Measurements from ENCODE around the gene PTPA.

Gene PTPA

DNA sequence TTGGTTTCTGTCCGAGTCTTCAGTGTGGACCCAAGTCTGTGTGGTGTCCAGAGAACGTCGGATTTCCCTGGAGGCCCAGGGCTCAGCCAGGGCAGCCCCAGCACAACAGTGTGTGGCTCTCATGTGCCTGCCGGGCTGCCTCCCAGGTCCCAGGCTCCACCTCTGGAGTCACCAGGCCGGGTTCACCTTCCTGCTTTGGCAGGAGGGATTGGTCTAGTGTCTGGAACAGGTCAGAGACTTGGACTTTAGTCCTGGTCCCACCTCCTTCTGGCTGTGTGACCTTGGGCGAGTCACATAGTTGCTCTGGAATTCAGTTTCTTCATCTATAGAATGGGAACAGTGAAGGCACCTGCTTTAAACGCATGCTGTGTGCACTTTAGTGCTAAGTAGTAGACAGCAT, 27.1 kb upstream of the PTPA start:
- DNase-seq, result no peak

DNA sequence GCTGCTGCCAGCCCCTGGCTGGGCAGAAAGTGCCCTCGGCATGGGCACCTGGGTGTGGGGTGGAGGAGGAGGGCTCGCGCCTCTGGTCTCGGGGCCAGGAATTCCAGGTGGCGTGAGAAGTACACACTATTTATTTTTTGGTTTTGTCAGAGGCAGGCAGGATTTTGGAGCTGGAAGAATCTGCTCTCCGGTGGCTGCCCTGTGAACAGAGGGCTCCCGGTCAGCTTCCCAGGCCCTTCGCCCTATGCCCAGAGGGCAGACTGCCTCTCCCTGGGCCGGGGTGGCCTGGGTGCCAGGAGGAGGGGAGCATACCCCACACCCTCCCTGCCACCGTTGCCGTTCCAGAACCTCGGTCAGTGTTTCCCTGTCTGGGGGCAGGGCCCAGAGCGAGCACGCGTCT, 22.0 kb upstream of the PTPA start:
- no peak for DNase-seq

DNA sequence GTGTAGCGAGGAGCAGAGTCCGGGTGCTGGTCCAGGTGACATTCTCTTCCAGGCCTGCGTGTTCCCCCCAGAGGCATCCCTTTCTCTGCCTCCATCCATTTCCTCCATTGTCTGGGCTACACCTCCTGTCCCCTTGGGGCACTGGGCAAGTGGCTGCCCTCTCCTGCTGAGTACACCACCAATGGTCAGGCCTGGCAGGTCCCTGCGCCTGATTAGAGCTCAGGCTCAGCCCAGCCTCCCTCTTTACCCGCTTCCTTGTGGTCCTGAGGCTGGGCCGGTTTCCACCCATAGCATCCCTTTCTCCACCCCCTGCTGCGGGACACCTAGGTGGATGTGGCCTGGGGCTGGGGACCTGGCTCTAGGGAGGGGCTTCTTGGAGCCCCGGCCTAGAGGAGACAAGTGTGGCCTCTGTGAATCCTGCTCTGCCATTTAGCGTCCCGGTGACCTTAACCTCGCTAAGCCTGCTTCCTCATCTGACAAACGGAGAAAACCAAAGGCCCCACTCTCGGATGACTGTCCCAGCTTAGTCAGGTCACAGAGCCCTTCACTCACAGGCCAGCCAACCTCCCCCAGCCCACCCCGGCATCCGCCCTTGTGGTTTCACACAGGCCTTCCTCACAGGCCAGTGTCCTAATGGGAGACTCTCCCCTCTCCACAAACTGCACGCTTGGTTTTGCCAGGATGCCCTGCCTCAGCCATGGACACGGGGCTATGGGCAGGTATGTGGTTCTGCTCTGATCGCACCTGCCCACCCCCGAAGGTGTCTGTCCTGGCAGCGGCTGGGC, 17.4 kb upstream of the PTPA start:
- DNase-seq, result no peak

DNA sequence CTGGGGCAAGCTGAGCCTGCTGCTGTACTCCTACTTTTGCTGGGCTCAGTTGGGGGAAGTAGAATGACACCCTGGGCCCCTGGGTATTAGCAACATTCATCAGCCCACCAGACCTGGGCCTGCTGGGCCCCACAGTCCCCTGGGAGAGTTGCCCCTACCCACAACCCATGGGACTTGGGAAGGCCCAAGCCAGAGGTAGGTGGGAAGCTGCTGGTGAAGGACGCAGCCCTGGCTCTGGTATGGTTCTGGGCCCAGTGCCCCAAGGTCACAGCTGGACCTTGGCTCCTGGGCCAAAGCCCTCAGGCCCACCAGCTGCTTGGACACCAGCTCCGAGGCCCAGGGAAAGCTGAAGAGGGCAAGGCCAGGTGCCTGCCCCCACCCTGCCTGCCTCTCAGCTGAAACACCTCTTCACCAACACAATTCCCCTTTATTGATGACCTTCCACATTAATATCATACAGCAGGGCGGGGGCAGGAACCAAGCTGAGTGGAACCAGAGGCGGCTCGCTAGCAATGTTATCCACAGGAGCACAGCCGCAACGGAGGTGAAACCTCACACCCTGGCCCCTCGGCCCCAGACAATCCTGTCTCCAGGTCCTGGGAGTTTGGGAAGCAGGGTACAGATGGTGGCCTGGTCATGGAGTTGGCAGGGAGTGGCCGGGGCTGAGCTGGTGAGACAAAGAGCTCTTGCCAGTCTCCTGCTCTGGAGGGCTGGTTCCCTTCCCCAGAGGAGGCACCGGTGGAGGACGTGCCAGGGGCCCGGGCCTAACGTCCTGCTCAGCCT, 16.6 kb upstream of the PTPA start:
- DNase-seq, result no peak

- no peak for DNase-seq
These were observed 16.0 kb upstream of the PTPA start for GRCh38 chr9:129095170-129095667.

DNA sequence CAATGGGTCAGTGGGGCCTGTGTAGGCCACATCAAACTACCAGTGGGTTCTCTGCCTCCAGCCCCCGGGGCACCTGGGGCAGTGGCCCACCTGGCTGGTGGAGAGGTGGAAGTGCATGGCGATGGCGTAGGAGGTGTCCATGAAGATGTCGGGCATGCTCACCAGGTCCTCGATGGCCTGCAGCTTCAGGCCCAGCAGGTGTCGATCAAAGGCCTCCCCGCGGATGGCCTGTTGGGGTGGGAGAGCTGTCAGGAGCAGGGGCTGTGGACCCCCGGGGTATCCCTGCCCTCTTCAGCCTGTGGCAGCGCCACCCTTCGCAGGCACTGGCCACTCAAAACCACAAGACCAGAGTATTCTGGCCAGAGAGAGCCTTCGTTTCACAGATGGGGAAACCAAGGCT, 15.3 kb upstream of the PTPA start:
- DNase-seq, result no peak

- no peak for DNase-seq
These were observed 13.4 kb upstream of the PTPA start for GRCh38 chr9:129097671-129098306.

- no peak for DNase-seq
These were observed 12.9 kb upstream of the PTPA start for GRCh38 chr9:129098328-129098727.

DNA sequence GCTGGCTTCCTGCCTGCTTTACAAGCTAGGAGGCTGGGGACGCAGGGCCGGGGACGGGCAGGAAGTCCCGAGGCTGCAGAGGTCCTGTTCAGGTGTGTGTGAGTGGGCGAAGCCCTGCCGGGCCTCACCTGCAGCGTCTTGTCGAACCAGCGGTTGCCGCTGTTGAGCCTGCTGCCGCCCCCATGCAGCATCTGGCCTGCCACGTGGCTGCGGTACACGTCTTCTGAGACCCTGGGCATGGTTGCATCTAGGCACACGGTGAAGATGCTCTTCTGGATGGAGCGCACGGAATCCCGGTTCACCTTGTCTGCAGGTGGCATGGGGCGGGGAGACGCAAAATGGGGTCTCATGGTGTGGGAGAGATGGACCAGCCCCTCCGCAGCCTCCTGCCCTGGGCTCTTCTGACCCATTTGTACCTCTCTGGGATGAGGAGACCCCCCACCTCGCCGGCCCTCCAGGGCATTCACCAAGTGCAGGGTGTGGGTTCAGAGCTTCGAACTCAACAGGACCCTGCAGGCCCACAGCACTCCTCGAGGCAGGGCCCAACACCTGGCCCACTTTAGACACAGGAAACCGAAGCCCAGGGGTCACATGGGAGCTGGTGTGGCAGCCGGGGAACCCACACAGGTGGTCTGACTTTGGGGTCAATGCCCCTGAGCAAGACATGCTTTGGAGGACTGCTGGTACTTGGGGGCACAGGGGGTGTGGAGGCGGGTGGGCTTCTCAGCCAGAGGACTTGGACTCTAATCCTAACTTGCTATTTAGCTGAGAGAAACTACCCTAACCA, 10.6 kb upstream of the PTPA start:
- no peak for DNase-seq

DNA sequence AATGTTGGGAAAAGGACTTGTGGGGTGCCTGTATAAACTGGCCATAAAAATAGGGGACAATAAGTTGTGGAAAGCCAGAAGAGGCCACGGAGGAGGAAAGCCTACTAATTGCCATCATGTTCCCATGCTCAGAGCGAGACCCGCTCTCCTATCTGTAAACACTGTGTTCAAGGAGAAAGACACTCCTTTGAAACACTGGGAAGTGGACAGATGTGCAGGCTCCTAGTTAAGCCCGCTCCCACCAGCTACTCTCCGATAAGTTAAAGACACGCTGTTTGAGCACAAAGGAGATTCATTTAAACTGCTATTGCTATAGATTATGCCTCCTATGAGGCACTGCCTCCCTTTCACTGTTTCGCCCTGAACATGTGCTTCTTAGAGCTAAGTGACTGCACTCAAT, 9.9 kb upstream of the PTPA start:
- DNase-seq, result no peak

- DNase-seq, result no peak
These were observed 9.1 kb upstream of the PTPA start for GRCh38 chr9:129102095-129102525.

DNA sequence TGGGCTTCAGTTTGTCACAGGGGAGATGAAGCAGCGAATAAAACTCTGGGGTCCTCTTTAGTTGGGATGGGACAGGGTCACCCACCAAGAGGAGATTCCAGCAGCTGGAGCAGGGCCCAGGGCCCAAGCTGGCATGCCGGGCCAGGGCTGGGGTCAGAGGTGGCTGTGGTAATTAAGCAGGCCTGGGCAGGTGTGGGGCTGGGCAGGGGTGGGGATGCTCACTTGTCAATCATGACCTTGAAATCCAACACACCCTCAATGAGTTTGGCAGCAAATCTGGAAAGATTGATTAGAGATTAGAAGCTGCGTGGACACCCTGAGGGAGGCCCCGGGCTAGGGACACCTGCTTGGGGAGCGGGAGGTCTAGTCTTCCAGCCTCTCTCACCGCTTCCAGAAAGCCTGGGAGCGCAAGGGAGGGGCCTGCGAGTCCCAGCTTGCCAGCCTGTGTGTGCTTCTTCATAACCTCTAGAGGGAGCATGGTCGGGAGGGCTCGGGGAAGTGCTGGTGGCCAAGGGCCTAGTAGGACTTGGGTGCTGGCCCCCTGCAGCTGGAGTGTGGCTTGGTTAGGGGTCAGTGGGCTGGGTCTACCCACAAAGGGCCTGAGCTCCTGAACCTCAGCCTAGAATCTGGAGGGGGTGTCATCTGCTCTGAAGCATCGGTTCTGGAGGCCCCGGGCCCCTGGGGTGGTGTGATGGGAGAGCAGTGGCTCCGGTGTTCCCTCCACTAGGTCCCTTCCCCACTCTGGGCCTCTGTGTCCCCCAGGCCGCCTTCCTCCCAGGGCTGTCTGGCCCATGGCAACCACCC, 8.2 kb upstream of the PTPA start:
- peak; percentile 36 for DNase-seq

DNA sequence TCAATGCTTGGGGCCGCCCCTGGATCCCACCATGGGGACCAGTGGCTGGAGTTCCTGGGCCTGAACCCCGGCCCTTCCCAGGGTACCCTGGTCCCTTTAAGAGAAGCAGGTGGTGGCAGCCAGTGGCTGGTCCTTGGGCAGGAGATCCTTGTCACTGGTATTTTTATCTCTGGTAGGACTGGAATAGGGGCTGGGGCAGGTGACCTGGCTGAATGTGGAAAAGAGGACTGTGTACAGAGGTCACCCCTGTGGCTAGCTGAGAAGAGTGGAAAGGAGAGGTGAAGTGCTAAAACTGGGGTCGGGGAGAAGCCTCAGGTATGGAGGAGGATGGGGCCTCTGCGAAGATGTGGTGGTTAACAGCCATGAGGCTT, 7.6 kb upstream of the PTPA start:
- DNase-seq, result no peak

DNA sequence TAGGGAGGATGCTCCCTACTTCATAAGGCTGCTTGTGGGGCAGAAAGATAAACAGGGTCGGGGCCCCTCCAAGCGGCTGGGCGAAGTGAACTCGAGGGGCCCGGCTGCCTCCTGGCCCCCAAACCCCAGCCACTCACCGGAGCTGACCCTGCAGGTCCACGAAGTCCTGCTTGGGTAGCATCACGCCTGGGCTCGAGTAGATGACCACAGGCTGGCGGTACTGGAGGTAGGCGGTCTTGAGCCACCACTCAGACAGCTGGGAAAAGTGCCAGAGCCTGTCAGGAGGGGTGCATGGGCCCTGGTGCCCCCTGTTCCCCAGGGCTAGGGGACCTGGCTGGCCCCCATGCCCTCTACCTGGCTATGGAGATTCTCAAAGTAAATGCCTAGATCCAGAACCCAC, 7.2 kb upstream of the PTPA start:
- DNase-seq, result no peak

GRCh38 chr9:129105857-129106694, 5.1 kb upstream of the PTPA start:
- no peak for DNase-seq

GRCh38 chr9:129107651-129108050, 3.6 kb upstream of the PTPA start:
- no peak for DNase-seq

DNA sequence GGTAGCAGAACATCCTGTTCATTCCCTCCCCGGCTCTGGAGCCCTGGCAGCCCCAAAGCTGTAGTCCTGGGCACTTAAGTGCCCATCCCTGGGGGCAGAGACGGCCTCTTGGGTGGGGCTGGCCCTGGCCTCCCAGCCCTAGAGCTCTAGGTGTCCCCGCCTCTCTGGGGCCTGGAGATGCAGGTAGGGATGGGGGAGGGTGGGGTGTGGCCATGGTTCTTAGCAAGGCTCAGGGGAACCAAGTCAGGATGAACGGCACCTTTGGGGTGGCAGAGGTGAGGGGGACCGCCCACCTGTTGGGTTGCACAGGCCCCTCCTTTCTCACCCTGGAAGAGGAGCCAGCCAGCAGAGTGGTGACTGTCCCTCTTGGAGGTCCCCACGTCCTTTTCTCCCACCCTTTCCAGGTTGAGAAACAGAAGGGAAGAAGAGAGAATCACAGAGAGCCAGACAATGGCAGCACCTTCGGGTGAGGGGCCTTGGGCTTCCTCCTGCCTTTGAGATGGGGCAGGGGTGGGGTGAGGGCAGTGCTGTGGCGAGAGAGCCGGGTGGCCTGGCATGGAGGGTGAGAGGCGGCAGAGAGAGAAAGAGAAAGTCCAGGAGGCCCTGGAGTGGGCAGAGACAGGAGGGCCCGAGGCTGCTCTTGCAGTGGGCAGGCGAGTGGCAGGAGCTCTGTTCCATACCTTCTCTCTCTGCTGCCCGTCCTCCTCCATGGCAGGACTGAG, 3.0 kb upstream of the PTPA start:
- DNase-seq, result no peak

DNA sequence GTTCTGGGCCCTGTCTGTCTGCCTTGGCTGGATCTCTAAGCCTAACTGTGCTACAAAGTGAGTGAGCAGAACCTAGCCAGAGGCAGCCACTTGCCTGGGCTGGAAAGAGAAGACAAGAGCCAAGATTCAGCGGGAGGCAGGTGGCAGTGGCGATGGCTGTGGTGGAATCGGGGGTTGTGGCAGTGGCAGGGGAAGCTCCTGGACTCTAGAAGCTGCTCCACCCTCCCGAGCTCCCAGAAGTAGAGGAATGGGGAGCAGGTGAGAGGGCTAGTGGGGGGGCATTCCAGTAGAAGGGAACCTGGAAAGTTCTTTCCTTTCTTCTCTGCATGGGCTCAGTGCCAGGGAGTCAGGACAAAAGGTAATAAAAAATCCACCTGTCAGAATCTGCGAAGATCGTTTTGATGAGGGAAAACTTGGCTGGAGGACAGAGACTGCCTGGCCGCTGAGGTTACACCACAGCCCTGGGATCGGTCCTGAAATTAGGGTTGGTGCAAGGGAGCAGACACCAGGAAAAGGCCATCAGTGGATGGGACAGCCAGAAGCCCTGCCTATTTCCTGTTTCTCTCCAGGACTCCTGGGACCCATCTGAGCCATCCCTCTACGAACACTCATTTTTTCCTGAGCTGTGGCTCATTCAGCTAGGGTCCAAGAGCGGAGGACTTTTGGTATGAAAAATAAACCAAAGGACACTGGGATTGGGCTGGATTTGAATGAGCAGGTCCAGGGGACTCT, 2.2 kb upstream of the PTPA start:
- DNase-seq, result no peak

- DNase-seq, result peak; percentile 11
These were observed 1.7 kb upstream of the PTPA start for GRCh38 chr9:129109537-129109903.
